GM15510 (cell line): ENCODE results near the gene PPDPF.

Experiments
- POLR2A ChIP-seq: IDR thresholded peaks from 3 replicates; pipeline ENCODE4 v1.6.1; 2011; ENCODE audit warnings: borderline replicate concordance; ENCODE audit not compliant: insufficient read length; ENCODE audit errors: extremely low read depth

Gene PPDPF

GRCh38 chr20:63495741-63496595 is 24.6 kb upstream of the PPDPF start:
- no peak for TF ChIP-seq POLR2A

DNA sequence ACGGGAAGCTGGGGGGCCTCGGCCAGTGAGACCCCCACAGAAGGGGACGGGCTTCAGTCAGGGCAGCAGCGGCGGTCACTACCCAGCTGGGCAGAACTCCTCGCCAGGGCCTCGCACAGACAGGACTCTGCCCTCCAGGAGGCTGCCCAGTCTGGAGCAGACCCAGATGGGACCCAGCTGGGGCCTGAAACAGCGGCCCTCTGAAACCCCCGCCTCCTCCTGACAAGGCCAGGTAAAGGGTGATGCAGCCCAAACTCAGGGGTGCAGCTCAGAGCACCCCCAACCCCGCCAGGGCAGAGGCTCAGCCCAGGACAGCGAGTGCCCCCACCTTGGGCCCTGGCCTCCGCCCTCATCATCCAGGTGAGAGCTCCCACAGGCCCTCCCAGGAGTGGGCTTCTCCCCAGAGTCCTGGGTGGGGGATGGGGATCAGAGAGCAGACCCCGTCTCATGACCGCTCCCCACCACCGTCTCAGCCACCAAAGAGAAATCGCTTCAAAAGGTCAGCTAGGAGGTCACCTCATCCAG is 23.9 kb upstream of the PPDPF start:
- no peak for TF ChIP-seq POLR2A

GRCh38 chr20:63497138-63497945 is 23.2 kb upstream of the PPDPF start:
- no peak for TF ChIP-seq POLR2A

GRCh38 chr20:63497946-63498935 is 22.3 kb upstream of the PPDPF start:
- TF ChIP-seq POLR2A: no peak

DNA sequence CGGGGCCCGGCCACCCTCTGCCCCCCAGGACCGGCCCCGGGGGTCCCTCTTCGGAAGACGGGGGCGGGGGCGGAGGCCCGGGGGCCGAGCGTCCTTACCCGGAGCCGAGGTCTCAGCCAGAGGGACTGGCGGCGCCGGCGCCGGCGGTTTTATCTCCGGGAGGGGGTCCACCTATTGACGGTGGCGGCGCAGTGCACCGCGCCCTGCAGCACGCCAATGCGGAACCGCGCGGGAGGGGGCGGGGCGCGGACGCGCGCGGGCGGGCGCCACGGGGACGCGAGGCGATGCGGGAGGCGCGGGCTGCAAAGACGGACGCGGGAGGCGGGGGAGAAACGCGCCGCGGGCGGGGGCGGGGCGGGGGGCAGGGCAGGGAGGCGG is 21.6 kb upstream of the PPDPF start, which contains the start of gene EEF1A2:
EEF1A2 (minus strand) TSS at position 124 of the 378 bp plus-strand sequence. CDS start 1,320 bp downstream, outside the sequence.
- TF ChIP-seq POLR2A: no peak

- TF ChIP-seq POLR2A: no peak
Measured at GRCh38 chr20:63499338-63499969, 21.1 kb upstream of the PPDPF start.

DNA sequence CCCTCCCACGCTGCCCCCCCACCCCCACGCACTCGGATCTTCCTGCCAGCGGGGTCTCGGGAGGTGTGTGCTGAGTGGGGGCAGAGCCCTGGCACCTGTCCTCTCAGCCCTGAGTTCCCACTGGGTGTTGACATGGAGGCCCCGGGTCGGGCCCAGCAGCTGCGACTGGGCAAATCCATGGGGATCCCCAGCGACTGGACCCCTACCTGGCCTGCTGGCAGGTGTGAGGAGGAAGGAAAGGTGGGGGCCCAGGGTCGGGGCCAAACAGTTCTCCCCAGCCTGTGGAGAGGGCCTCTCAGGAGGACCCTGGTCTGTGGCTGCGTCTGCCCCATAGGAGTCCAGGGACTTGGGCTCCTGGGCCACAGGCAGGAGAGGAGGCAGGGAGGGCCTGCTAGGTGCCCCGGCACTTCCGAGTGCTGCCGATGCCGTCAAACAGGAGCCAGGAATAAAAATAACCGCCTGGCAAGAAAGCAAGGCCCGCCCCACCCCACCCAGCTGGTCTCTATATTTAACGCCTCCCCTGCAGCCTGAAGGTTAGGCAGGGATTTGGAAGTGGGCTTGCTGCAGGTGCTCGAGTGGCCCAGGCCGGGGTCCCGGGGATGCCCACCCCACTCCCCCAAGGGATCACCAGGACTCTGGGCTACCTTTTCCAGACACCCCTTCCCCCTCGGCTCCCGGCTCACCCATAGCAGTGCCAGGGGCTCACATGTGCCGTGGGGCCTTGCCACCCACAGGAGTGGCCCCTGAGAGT is 20.2 kb upstream of the PPDPF start:
- no peak for TF ChIP-seq POLR2A

GRCh38 chr20:63500902-63501817 is 19.4 kb upstream of the PPDPF start:
- no peak for TF ChIP-seq POLR2A

DNA sequence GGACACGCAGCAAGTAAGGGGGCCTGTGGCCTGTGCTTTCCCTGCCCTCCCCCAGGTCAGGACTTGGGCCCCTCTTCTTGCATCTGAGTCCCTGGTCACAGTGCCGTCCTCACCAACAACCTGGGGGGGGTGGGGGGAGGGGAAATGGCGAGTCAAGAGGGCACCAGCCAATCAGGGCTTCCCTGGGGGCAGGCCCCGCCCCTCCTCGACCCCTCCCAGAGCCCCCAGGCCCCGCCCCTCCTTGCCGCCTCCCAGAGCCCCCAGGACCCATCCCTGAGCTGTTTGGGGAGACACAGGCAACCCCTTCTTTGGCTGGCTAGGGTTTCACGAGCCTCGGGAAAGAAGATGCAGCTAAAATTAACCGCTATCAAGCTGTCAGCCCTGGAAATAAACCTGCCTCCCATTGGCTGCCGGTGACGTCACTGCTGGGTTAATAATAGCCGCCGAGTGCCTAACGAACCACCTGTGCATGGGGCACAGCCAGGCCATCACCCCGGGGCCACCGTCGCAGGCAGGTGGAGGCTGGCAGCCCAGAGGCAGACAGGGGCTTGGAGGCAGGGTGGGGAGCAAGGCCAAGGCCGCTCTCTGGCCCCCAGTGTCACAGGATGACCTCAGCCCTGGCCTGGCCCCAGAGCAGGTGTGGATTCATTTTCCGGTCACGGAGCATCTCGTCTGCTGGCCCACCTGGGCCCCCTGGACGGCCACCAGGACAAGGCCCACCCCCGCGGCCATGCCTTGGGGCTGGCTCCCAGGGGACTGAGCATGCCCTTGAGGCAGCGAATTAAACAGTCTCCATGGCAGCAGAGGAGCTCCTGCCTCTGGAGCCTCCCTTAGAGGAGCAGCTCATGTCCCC is 18.5 kb upstream of the PPDPF start:
- no peak for TF ChIP-seq POLR2A

GRCh38 chr20:63502671-63503172 is 17.8 kb upstream of the PPDPF start:
- no peak for TF ChIP-seq POLR2A

DNA sequence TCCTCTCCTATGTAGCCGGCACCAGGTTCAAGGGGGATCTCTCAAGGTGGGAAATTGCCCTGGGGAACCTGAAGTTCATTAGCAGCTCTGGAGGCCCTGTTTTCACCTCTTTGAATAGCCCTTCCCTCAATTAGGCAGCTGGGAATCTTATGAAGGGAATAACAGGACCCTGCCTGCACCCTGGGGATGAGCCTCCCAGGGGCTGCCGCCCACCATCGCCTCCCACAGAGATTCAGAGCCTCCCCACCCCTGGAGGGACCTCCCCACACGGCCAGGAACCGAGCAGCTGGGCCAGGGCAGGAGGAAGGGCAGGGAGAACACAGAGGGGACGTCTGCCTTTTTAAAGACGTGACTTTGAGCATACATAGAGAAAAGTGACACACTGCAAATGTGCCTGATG is 17.0 kb upstream of the PPDPF start:
- no peak for TF ChIP-seq POLR2A
